HG03469 (cell line): Measurements from ENCODE around the gene GRB14.
"Not testable (repeated sequence)": the region's sequence is repeated elsewhere in the genome, so short reads cannot be mapped to it uniquely, and the experiment has no call there.

Experiments
- ATAC-seq: cut with Tn5 transposase; IDR thresholded peaks from one replicate; pipeline ENCODE4 v1.9.1; 2021; ENCODE audit warnings: mild to moderate bottlenecking, moderate library complexity, moderate number of reproducible peaks; ENCODE audit not compliant: unreplicated experiment

The GRB14 gene

DNA sequence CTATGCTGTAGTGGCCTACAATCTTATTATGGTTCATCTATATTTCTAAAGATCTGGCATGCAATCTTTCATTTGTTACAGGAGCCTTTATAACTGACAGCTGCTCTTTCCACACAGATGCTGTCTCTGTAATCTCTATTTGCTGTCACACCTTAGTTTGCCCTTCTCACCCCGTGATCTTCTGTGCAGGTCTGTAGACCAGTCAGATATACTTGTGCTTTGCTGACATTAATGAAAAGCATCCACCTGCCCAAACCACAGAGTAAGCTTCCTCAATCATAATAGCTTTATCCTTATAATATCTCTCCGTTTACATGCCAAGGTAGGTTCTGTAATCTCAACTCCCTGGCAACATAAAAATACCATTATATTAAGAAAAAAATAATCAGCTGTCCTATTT, 122.4 kb downstream of the GRB14 start:
- no peak for ATAC-seq

DNA sequence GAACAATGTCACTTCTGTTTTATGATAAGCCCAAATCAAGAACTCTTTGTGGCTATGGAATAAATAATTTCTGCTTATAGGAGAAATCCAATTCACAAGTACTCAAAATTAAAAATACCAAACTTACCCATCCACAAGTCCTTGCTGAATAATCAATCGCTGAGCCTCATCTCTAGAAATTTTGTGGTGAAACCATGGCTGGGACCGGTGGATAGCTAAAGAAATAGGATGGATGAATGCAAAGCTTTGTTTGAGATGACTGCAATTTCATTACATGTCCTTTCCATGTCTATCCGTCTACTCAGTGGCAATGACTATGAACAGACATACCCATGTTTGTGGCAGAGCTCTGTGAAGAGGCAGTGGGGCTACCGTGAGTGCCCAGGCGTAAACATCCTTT, 124.4 kb downstream of the GRB14 start:
- ATAC-seq = no peak

DNA sequence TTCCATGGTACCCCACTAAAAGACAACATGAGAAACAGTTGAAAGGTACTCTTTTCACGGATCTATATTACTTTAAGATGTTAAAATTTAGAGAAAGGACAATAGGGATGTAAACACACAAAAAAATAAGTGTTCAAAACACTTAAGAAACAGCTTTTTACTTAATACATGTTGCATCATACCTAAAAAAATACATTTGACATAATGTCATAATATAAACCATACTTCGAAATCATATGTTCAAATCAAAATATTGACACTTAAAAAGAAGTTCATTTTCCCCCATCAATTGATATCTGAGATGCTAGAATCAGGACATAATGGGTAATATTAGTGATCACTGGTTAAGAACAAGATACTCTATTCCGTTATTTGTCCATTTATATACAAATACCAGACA, 124.9 kb downstream of the GRB14 start:
- no peak for ATAC-seq

DNA sequence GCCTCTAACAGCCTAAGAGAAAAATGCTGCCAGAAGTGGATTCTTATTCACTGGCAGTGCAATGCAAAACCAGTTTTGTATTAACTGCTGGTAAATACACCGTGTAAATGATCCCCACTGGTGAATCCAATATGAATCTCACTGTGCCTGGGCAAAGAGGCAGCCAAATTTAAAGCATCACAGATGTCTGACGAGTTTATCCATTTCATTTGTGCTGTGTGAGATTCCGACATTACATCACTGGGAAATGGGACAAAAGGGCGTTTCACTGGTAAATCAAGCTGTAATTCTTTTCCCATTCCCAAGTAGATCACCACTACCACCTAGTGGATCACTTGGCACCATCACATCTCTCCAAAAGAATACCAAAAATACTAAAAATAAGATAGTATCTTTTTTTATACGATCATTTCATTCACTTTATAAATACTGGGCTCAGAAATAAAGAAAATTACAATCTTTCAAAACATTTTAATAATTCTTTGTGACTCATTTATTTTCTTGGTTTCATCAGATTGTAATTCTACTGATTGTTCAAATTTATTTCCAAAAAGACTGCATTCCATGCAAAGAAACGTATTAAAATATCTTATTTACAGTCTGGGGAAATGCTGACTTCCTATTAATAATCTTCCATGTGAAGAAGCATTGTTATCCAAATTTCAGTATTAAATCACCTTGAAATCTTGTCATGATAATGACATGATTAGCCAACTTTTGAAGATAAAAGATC, 125.6 kb downstream of the GRB14 start:
- ATAC-seq = no peak

DNA sequence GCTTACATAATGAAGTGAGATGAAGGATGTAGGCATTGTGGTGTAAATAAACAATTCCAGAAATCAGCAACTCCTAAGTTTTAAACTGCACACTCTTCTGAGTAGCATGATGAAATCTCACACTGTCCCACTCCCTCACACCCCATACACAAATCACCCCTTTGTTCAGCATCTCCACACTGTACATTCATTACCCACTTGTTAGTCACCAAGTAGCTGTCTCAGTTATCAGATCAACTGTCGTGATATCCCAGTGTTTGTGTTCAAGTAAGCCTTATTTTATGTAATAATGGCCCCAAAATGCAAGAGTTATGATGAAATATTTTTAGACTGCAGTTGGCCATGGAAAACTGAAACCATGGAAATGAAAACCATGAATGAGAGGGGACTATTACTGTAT, 135.7 kb downstream of the GRB14 start:
- no peak for ATAC-seq

DNA sequence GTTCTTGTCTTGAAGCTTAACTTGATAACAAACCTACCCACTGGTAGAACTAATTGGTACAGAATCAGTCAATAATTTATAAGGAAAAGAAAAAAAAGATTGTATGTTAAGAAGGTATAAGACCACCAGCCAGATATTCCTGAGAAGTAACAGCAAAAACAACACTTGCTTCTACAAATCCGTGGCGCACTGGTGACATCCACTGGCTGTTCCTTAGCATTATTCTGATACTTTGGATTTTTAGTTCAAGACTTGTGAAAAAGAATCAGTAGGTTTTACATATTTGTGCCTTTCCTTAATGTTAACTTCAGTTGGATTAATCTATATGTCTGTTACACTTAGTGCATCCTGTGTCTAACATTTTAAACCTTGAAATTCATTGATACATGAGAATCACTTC, 141.8 kb downstream of the GRB14 start:
- no peak for ATAC-seq

DNA sequence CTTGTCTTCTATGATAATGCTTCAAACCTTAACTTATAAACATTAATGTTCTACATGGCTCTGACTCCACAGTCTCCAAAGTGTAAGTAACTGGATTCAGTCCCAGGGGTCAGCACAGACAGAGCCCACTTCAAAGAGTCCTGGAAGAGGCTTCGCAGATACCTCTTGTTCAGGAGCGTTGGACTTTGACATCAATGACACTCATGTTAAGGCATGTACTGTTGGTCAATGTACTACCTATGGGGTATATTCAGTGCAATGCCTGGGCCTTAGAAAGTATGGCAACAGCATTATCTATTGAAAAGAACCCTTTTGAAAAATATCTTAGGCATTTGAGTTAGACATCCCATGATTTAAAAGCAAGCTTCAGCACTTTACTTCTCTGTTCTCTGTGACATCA, 143.1 kb downstream of the GRB14 start:
- no peak for ATAC-seq

DNA sequence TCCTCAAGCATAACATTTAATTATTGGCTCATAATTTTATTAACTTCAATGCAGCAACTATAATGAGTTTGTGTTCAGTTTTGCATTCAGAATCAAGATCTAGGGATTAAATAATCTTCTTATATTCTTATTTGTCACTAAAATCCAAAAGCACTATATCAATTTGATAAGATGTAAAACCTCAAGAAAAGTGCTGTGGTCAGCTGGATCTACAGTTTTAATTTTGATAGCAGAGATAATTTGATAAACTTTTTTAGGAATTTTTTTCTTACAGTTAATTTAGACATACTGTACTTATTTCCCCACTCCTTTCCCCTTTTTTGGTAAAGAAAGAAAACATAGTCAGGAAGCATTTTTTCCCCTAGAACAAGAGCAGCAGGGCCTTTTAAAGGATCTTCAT, 146.4 kb downstream of the GRB14 start:
- no peak for ATAC-seq

DNA sequence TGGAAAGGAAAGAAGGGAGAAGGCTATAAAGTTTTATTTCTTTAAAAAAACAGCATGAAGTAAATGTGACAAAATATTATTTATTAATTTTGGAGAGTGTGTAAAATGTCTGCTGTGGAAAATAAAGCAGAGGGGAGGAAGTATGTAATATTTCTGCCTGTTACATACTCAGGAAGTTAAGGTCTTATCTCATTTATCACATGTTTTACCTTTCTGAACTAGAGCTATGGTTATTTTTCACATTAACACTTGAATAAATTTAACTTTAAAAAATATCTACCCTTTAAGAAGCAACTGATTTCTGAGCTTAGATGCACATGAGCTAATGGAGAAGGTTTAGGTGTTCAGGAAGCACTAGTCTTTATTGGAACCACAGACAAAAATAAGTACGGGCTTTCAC, 148.3 kb downstream of the GRB14 start:
- no peak for ATAC-seq

DNA sequence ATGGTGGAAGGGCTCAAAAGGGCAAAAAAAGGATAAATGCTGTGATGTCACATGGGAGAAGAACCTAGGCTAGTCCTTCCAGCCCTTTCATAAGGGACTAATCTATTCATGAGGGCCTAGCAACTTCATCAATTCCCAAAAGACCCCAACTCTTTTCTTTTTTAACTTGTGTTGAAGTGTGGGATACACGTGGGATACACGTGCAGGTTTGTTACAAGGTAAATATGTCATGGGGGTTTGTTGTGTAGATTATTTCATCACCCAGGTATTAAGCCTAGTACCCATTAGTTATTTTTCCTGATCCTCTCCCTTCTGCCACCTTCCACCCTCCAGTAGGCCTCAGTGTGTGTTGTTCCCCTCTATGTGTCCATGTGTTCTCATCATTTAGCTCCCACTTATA, 156.2 kb downstream of the GRB14 start:
- ATAC-seq = not testable (repeated sequence)

DNA sequence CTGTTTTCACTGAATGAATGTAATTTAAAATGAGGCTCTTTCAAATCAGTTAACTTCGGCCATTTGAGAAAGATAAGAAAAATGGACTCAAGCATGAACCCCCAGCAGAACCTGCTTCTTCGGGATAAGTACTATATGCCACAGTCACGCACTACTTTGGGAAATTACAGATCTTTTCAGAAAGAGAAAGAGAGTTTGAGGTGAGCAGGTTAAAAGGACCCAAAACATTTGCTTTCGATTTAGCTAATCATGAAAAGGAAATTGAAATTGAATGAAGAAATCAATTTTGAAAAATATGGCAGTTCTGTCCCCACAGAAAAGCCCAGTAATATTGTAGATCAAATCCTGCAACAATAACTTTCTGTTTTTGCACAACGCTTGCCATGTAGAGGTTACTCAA, 156.9 kb downstream of the GRB14 start:
- ATAC-seq = no peak

DNA sequence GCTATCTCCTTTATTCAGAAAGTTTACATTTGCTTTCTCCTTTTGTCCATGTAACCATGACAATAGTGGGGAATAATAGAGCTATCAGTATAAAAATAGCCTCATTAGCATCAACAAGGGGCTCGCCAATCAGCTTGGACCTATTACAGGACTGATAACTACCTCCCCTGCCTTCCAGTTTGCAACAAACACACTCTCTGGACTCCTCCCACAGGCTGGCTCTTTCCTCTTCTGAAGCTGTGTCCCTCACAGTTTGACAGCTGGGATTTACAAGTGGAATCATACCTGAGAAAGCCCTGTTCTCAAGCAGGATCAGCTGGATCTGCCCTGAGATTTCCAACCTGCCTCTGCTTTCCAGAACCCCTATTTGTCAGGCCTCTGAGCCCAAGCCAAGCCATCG, 162.5 kb downstream of the GRB14 start:
- no peak for ATAC-seq

DNA sequence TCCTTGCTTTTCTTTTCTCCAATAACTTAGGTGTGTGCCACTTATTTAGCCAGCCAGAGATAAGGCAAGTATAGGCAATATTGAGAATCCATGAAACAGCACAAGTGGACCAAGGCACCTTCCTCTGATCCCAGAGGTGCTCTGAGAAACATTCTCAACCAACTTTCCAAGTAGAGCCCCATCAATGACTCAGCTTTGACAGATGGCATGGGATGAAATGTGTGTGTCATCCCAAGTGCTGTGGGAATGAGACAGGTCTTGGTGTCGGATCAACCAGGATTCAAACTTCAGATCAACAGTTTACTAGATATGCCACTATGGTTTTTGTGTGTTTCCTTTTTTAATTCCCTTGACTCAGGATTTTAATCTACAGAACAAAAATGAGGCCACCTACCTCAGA, 164.0 kb downstream of the GRB14 start:
- no peak for ATAC-seq

DNA sequence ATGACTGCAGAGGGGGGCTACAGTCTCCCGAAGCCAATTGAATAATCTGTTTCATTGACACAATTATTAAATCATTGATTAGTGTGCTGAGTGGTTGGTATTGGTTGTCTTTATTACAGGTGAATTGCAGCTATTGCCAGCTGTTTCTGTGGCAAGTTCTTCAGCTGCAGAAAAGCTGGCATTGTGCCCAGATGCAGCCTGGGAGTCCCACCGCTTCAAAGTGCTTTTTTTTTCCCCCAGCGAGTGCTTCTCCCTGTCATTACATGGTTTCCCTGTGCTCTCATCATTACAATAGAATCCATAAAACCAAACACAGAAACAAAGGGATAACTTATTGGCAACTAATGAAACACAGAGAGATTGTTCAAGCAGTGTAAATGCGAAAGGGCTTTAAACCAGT, 164.7 kb downstream of the GRB14 start:
- ATAC-seq = no peak

DNA sequence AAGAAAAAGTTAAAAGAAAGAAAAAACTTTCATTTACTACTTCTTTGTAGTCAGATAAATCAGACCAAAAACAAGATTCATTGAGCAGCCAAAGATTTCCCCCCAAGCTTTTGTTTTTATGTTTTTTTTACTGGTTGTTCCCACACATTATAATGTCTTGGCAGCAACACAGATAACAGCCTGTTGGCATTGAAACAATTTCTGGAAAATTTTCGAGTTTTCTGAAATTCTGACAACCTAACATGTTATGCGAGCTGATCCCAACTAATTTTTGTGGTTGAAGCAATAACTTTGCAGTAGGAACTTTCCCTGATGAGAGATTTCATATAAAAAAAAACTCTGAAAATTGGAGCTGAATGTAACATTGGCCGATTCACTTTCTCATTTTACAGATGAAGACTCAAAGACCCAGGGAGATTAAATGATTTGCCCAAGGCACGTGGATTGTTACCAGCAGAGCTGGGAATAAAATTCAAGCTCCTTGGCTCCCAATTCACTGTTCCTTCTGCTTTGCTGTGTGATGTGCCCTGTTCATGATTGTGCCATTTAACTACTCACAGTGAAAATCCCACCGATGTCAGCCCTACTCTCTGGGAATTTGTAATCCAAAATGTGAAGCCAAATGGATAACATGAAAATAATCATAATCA, 167.5 kb downstream of the GRB14 start:
- ATAC-seq = no peak

DNA sequence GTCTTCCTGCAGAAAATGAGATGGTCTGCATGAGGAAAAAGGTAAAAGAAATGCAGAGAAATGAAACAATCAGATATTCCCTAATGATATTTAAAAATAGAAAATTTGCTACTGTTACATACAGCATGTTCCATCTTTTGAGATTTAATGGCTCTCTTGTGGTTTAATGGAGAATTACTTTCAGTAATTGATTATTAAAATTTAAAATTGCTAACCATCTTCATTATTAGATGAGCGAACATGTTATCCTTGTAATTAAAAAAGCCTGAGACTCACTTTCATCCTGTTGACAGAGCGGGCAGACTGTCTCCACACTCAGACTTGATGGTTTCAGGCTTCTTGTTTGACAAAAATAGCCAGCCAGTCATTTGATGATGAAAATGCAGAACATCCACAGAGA, 171.0 kb downstream of the GRB14 start:
- ATAC-seq = no peak

DNA sequence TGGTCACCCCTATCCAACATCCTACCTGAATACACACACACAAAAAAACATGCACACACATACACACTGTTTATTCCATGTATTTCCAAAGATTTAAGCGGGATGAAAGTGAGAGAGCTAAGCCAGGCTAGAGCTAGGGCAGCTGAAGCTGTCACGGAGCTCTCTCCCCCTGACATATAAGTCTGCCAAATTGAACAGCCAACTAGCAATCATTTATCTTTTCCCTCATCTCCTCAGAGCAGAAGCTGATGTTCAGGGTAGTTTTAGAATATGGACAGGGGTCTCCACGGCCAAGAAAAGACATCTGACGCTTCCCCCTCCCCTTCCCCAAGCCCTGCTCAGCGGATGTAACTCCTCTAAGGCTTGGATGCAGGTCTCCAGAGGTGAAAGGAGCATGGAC, 171.6 kb downstream of the GRB14 start:
- no peak for ATAC-seq

DNA sequence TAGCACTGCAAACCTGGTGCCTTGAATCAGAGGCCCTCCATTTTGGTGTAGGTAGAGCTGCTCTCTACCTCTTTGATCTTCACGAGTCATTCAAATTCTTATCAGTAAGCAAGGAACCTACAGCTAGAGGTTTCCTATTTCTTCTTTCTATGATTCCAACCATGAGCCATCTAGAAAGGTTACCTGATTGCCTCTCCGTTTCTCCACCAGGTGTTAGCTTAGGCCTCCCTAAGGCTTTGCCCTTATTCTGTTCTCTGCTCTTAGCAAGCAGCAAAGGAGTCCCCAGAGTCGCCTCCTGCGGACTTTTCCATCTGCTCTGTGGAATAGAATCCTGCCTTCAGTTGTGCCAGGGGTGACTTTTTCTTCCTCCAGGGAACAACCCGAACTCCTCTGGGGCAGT, 173.6 kb downstream of the GRB14 start:
- ATAC-seq = no peak
